ENCODE measurements around the gene PAFAH1B1. TPM values are rescaled to one million over a fixed set of nuclear protein-coding genes. Genes with fewer than 3 reads are reported as not detected.

The PAFAH1B1 gene
- total RNA-seq, 2 experiments from 2014 or later: 159 to 168 TPM

DNA sequence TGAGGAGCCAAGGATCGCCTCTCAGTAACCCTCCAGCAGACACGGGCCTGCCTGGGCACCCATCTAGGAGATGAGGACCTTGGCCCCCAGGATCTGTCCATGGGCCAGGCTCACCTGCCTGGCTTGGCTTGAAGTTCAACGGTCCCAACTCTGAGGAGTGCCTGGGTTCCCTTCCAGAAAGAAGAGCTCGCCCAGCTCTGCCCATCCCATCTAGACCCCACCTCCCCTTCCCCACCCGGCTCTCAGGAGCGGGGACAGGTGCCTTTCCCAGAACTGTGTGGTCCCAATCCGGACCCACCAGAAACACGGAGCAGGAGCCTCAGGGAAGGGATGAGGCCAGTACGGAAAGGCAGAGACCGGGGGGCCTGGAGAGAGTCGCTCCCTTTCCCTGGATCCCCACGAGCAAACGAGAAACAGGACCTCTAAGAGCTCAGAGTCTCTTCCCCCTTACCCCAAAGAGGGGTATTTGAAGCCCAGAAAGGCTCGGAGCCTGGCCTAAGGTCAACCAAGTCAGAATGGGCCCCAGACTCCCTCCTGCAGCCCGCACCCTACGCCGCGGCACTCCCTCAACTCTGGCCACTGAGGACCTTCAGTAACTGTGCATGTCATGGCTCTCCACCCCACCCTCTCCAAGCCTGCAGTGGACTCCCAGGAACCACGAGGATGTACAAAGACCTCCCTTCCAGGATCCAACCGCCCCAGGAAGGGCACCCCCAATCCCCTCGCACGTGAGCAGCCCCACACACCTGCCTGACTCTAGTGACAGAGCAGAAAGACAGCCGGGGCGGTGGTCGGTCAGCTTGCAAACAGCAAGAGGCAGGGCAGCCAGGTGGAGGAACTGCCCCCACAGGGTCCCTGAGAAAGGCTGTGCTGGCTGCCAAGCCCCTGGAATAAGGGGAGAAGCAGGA is 112.7 kb downstream of the PAFAH1B1 start:
- Mint-ChIP-seq H3K27ac (peak overlapping the region; percentile 0), H3K36me3 (ENCODE audit: low read depth) (peaks cover 31% of the 10 kb centered on the region), H3K4me3 (no peak overlapping the region), H3K27me3 (no peaks in the 10 kb centered on the region), H3K9me3 (no peaks in the 10 kb centered on the region), H3K4me1 (ENCODE audit: low read depth) (peaks cover 30% of the 10 kb centered on the region)
- DNase-seq: no peak
- ChIA-PET CTCF (no interaction called here), POLR2A (interaction anchor here (0.9 to 2.8 kb wide), 4 partner anchors 11 to 20 kb away, joined by 3 to 16 read pairs (median 5); no protein-coding TSS in a partner anchor)
- TF ChIP-seq, protein P1, sequence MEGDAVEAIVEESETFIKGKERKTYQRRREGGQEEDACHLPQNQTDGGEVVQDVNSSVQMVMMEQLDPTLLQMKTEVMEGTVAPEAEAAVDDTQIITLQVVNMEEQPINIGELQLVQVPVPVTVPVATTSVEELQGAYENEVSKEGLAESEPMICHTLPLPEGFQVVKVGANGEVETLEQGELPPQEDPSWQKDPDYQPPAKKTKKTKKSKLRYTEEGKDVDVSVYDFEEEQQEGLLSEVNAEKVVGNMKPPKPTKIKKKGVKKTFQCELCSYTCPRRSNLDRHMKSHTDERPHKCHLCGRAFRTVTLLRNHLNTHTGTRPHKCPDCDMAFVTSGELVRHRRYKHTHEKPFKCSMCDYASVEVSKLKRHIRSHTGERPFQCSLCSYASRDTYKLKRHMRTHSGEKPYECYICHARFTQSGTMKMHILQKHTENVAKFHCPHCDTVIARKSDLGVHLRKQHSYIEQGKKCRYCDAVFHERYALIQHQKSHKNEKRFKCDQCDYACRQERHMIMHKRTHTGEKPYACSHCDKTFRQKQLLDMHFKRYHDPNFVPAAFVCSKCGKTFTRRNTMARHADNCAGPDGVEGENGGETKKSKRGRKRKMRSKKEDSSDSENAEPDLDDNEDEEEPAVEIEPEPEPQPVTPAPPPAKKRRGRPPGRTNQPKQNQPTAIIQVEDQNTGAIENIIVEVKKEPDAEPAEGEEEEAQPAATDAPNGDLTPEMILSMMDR (IDR thresholded peaks at IDR 0.05): no peak
- ATAC-seq: no peak
- intact Hi-C loops (cut with micrococcal nuclease): no loop called here

DNA sequence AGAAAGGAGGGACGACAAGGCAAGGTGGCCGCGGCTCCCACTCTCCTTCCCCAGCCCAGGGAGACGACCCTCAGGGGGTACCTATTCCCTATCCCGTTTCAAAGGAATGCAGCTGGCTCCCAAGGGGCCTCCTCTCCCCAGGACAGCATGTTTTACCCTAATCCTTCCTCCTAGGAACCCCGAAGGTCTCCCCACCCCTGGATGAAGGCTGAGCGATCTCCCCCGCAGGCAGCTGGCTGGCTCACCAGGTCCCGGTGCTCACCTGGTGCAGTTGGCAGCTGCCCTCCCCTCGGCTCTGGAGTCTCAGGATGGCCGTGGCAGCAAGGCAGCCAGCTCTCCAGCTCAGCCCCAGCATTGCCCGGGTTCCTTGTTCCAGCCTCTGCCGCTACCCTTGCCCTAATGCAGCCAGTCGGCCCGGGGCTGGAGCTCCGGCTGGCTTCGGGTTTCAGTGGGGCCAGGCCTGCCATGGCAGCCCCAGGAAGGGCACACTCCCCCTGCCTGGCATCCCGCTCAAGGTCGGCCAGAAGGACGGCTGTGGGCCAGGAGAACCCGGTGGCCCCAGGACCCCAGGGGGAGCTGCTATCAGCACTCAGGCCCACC is 113.6 kb downstream of the PAFAH1B1 start:
- no peak overlapping the region for H3K27ac Mint-ChIP-seq

DNA sequence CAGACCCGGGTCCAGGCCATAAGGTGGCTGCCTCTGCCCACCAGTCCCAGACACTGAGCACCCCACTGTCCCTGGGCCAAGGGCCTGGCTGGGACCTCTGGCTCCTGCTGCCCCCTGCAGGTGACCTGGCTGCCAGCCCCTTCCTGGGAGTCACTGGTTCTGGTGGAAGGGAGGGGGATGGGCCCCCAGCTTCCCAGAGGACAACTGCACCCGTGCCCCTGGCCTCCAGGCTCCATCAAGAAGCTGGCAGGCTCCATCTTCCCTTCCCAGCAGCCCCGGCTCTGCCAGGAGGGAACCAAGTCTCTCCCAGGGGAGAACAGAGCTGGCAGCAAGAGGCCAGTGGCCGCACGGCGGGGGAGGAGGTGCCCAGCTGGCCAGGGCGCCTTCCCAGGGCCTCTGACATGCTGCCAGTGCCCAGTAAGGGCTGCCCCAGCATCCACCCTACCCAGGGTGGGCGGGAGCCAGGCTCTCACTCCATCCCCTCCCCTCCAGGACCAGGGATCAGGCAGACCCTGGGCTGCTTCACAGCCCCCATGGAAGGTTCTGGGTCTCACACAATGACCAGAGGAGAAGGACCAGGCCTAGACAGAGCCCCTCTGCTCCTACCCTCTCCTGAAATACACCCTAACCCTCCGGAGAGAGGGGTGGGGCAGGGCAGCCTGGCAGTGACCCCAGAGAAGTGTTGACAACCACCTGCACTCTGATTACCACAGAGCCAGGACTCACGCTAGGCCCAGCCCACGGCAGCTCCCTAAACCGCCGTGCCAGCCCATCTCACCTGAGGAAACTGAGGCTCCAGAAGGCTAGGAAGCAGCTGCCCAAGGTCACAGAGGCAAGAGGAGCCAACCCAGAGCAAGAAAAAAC is 114.5 kb downstream of the PAFAH1B1 start:
- intact Hi-C loops (cut with micrococcal nuclease): no loop called here
- Mint-ChIP-seq H3K4me3 (no peak overlapping the region), H3K36me3 (ENCODE audit: low read depth) (peaks cover 27% of the 10 kb centered on the region), H3K4me1 (ENCODE audit: low read depth) (peaks cover 39% of the 10 kb centered on the region), H3K27me3 (no peaks in the 10 kb centered on the region), H3K27ac (no peak overlapping the region), H3K9me3 (no peaks in the 10 kb centered on the region)
- TF ChIP-seq, protein P1 (IDR thresholded peaks at IDR 0.05): peak; percentile 16
- ChIA-PET CTCF (interaction anchor here (1.1 kb wide), 2 partner anchors 292 to 326 kb away, joined by 4 to 5 read pairs; no protein-coding TSS in a partner anchor), POLR2A (interaction anchor here (1.0 to 1.1 kb wide), 3 partner anchors 12 to 371 kb away, joined by 3 to 4 read pairs (median 3); partner anchors contain the start of genes SGSM2 and TSR1)
- DNase-seq (peak; percentile 28), ATAC-seq (no peak)

More for the DNA sequence above, 113.6 kb downstream of the PAFAH1B1 start:
- Mint-ChIP-seq H3K4me3 (no peak overlapping the region), H3K27me3 (no peaks in the 10 kb centered on the region), H3K36me3 (ENCODE audit: low read depth) (peaks cover 31% of the 10 kb centered on the region), H3K4me1 (ENCODE audit: low read depth) (peaks cover 31% of the 10 kb centered on the region), H3K9me3 (no peaks in the 10 kb centered on the region)
- ChIA-PET CTCF (interaction anchor here (1.1 kb wide), 1 partner anchor 291 kb away, joined by 4 read pairs; no protein-coding TSS in a partner anchor), POLR2A (interaction anchor here (0.9 to 1.7 kb wide), 3 partner anchors 11 to 20 kb away, joined by 3 to 6 read pairs (median 3); no protein-coding TSS in a partner anchor)
- ATAC-seq (no peak), DNase-seq (no peak)
- intact Hi-C loops (cut with micrococcal nuclease): no loop called here
- TF ChIP-seq, protein P1 (IDR thresholded peaks at IDR 0.05): no peak

DNA sequence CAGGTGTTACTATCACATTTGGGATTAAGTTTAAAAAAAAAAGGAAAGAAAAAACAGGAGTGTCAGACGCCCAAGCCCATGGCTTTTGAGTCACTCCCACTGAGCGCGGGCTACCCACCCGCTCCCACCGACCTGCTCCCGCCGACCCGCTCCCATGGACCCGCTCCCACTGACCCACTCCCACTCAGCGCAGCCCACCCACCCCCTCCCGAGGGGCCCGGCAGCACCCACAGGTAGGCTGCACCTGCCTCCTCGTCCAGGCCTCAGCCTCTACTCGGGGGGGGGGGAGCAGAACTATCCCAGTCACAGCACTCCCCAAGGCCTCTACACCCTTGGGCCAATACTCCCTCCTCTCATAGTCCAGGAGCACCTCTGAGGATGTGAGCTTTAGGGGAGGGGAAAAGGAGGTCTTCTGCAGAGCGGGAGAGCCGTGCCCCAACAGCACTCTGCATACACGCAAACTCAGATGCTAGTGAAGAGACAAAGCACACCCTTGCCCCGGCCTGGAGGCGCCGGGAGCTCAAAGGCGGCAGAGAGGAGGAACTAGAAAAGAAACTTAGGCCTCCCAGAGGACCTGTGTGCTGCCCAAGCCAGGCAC is 115.2 kb downstream of the PAFAH1B1 start:
- ATAC-seq: no peak
- Mint-ChIP-seq H3K4me3 (peak overlapping the region; percentile 91), H3K4me1 (ENCODE audit: low read depth) (peaks cover 40% of the 10 kb centered on the region), H3K27me3 (no peaks in the 10 kb centered on the region), H3K27ac (peak overlapping the region; percentile 75), H3K9me3 (no peaks in the 10 kb centered on the region), H3K36me3 (ENCODE audit: low read depth) (peaks cover 21% of the 10 kb centered on the region)
- TF ChIP-seq, protein P1 (IDR thresholded peaks at IDR 0.05): no peak
- DNase-seq: no peak
- ChIA-PET POLR2A (interaction anchor here (0.6 to 1.1 kb wide), 4 partner anchors 12 to 372 kb away, joined by 3 to 4 read pairs (median 3); partner anchors contain the start of genes SGSM2 and TSR1), CTCF (interaction anchor here (1.1 kb wide), 1 partner anchor 326 kb away, joined by 5 read pairs; no protein-coding TSS in a partner anchor)
- intact Hi-C loops (cut with micrococcal nuclease): no loop called here
